NK-92 (cell line): Measurements from ENCODE around the gene PERM1.
"Not testable (repeated sequence)": the region's sequence is repeated elsewhere in the genome, so short reads cannot be mapped to it uniquely, and the experiment has no call there.

Source experiments
- DNase-seq: peaks from one replicate; lab custom pipeline; 2025; ENCODE audit not compliant: unreplicated experiment; lab: John Stamatoyannopoulos, UW

PERM1 gene

GRCh38 chr1:998995-999724 lies 17.3 kb upstream of the PERM1 start:
- DNase-seq = no peak

GRCh38 chr1:998745-998994 lies 16.8 kb upstream of the PERM1 start:
- DNase-seq = no peak

GRCh38 chr1:997993-998744 lies 16.3 kb upstream of the PERM1 start:
- DNase-seq = no peak

GRCh38 chr1:997713-997992 lies 15.8 kb upstream of the PERM1 start:
- no peak for DNase-seq

- no peak for DNase-seq
These were observed 15.2 kb upstream of the PERM1 start for GRCh38 chr1:996851-997712.

GRCh38 chr1:995665-996633 lies 14.1 kb upstream of the PERM1 start:
- no peak for DNase-seq

GRCh38 chr1:994546-994945 lies 12.7 kb upstream of the PERM1 start:
- not testable (repeated sequence) for DNase-seq

- no peak for DNase-seq
These were observed 11.6 kb upstream of the PERM1 start for GRCh38 chr1:993379-993995.

GRCh38 chr1:992362-992761 lies 10.5 kb upstream of the PERM1 start:
- no peak for DNase-seq

- DNase-seq = no peak
These were observed 10.0 kb upstream of the PERM1 start for GRCh38 chr1:991895-992294.

GRCh38 chr1:991275-991674 lies 9.4 kb upstream of the PERM1 start:
- not testable (repeated sequence) for DNase-seq

- DNase-seq = not testable (repeated sequence)
These were observed 6.2 kb upstream of the PERM1 start for GRCh38 chr1:988061-988460.

- no peak for DNase-seq
These were observed 3.2 kb upstream of the PERM1 start for GRCh38 chr1:985126-985525.

- DNase-seq = no peak
These were observed 2.6 kb upstream of the PERM1 start for GRCh38 chr1:984476-984814.

GRCh38 chr1:983798-984475 lies 2.0 kb upstream of the PERM1 start:
- DNase-seq = no peak

- no peak for DNase-seq
These were observed 1.0 kb upstream of the PERM1 start for GRCh38 chr1:982765-983436.

- DNase-seq = no peak
These were observed 370 bp downstream of the PERM1 start for GRCh38 chr1:981491-981954.

- DNase-seq = no peak
These were observed 1.1 kb downstream of the PERM1 start for GRCh38 chr1:980602-981395.

- no peak for DNase-seq
These were observed 1.7 kb downstream of the PERM1 start for GRCh38 chr1:980137-980571.
